DOHH2 (cell line): ENCODE measurements around the gene FNIP1.

Source experiments
- H3F3A ChIP-seq: fragments of 200-600 bp; sonication (generic), shearing (Covaris generic); 2 replicates; pipeline ENCODE4 v1.6.0; 2016; ENCODE audit warnings: antibody characterized with exemption, mild to moderate bottlenecking; ENCODE audit not compliant: control insufficient read depth, insufficient read depth
- H3K27ac ChIP-seq: fragments of 200-600 bp; sonication (generic); 2 replicates; pipeline ENCODE4 v1.5.1; 2014; ENCODE audit warnings: low read depth, mild to moderate bottlenecking, low read length, moderate library complexity
- H3K27me3 ChIP-seq: fragments of 200-600 bp; sonication (generic); 2 replicates; pipeline ENCODE4 v1.6.1; 2014; ENCODE audit warnings: mild to moderate bottlenecking, low read length, mixed read lengths; ENCODE audit not compliant: control insufficient read depth
- H3K36me3 ChIP-seq: fragments of 200-600 bp; sonication (generic); 2 replicates; pipeline ENCODE4 v1.6.1; 2014; ENCODE audit warnings: mild to moderate bottlenecking, low read length, moderate library complexity, mixed read lengths; ENCODE audit not compliant: control insufficient read depth
- H3K4me1 ChIP-seq: fragments of 200-600 bp; sonication (generic); 2 replicates; pipeline ENCODE4 v1.6.1; 2014; ENCODE audit warnings: mild to moderate bottlenecking, low read length, mixed read lengths; ENCODE audit not compliant: control insufficient read depth
- H3K4me2 ChIP-seq: fragments of 200-600 bp; sonication (generic); 2 replicates; pipeline ENCODE4 v1.6.0; 2014; ENCODE audit warnings: mild to moderate bottlenecking, low read length, moderate library complexity
- H3K4me3 ChIP-seq: fragments of 200-600 bp; sonication (generic); 2 replicates; pipeline ENCODE4 v1.5.1; 2014; ENCODE audit warnings: mild to moderate bottlenecking, low read length, mixed read lengths
- H3K79me2 ChIP-seq: fragments of 200-600 bp; sonication (generic); 2 replicates; pipeline ENCODE4 v1.6.1; 2014; ENCODE audit warnings: mild to moderate bottlenecking, low read length, mixed read lengths; ENCODE audit not compliant: control insufficient read depth
- H3K9me2 ChIP-seq: fragments of 200-600 bp; sonication (generic); replicated peaks from 2 replicates; pipeline ENCODE4 v1.6.1; 2014; ENCODE audit warnings: mild to moderate bottlenecking, low read length, mixed read lengths; ENCODE audit not compliant: control insufficient read depth
- H3K9me3 ChIP-seq: fragments of 200-600 bp; sonication (generic); 2 replicates; pipeline ENCODE4 v1.6.1; 2014; ENCODE audit warnings: antibody characterized with exemption, low read length, mixed read lengths; ENCODE audit not compliant: control insufficient read depth, insufficient read depth
- H4K20me1 ChIP-seq: fragments of 200-600 bp; sonication (generic); 2 replicates; pipeline ENCODE4 v1.6.0; 2014; ENCODE audit warnings: low read depth, mild to moderate bottlenecking, antibody characterized with exemption, low read length, moderate library complexity; ENCODE audit not compliant: control insufficient read depth, insufficient read depth
- EZH2phosphoT487 ChIP-seq: fragments of 200-600 bp; sonication (generic); IDR thresholded peaks from 2 replicates; pipeline ENCODE4 v1.6.1; 2017; ENCODE audit warnings: borderline replicate concordance, mild to moderate bottlenecking, antibody characterized with exemption, low read length, moderate library complexity, mixed read lengths
- TF ChIP-seq, protein P1 (sequence below): fragments of 200-600 bp; sonication (generic); IDR thresholded peaks from one replicate; pipeline ENCODE4 v1.5.1; 2014; ENCODE audit warnings: antibody characterized with exemption, mild to moderate bottlenecking, low read depth, low read length; ENCODE audit not compliant: poor library complexity, severe bottlenecking

The FNIP1 gene

DNA sequence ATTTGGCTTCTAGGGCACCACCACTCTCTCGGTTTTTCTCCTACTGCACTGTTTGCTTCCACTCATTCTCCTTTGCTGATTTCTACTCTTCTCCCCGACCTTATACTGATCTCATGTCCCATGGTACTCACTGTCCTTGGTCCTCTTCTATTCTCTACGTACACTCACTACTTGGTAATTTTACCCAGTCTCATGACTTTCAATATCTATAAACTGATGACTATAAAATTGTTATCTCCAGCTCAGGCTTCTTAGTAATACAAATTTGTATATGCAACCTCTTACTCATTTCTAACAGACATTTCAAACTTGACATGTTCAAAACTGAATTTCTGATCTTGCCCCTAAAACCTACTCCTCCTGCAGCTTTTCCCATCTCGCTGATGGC lies 165.9 kb downstream of the FNIP1 start:
- H3K79me2 ChIP-seq = peaks cover 91% of the 10 kb centered on the region
- no peak overlapping the region for H3K27ac ChIP-seq
- H4K20me1 ChIP-seq = peaks cover 47% of the 10 kb centered on the region
- H3F3A ChIP-seq = peaks cover 12% of the 10 kb centered on the region; the same call in 1 of the 2 replicates
- H3K9me2 ChIP-seq = no peaks in the 10 kb centered on the region
- H3K4me1 ChIP-seq = peaks cover 53% of the 10 kb centered on the region
- TF ChIP-seq, protein P1, sequence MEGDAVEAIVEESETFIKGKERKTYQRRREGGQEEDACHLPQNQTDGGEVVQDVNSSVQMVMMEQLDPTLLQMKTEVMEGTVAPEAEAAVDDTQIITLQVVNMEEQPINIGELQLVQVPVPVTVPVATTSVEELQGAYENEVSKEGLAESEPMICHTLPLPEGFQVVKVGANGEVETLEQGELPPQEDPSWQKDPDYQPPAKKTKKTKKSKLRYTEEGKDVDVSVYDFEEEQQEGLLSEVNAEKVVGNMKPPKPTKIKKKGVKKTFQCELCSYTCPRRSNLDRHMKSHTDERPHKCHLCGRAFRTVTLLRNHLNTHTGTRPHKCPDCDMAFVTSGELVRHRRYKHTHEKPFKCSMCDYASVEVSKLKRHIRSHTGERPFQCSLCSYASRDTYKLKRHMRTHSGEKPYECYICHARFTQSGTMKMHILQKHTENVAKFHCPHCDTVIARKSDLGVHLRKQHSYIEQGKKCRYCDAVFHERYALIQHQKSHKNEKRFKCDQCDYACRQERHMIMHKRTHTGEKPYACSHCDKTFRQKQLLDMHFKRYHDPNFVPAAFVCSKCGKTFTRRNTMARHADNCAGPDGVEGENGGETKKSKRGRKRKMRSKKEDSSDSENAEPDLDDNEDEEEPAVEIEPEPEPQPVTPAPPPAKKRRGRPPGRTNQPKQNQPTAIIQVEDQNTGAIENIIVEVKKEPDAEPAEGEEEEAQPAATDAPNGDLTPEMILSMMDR = no peak
- no peak for TF ChIP-seq EZH2phosphoT487
- H3K36me3 ChIP-seq = peaks cover 84% of the 10 kb centered on the region
- no peaks in the 10 kb centered on the region for H3K27me3 ChIP-seq
- no peaks in the 10 kb centered on the region for H3K9me3 ChIP-seq
- H3K4me2 ChIP-seq = peak overlapping the region; percentile 83
- peak overlapping the region; percentile 82 for H3K4me3 ChIP-seq

DNA sequence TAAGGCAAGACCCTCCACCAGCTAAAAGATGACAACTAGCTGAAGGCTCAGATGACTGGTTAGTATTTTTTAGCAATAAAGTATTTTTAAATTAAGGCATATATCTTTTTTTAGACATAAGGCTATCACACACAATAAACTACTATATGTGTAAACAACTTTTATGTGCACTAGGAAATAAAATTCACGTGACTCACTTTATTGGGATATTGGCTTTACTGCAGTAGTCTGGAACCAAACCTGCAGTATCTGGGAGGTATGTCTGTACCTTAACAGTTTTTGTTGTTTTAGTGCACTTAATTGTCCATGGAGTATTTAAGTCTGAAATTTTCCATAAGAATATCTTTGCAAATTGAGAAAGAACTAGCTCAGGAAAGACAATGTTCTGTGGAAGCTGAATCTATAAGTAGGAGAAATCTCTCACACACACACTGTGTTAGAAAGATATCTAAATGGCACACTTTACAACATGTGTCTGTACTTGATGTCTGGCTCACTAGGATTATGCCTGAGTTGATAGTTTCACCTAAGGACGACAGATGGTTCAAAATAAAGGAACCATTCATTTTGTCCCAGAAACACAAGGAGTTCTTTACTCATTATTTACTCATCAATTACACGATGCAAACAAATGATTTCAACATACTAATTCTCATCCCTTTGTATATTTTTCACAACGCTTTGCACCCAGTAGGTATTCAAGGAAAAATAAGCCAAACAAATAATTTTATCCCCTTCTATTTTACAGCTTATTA lies 166.4 kb downstream of the FNIP1 start:
- H3K79me2 ChIP-seq = peaks cover 97% of the 10 kb centered on the region
- no peak overlapping the region for H3K4me3 ChIP-seq
- H3K4me1 ChIP-seq = peaks cover 52% of the 10 kb centered on the region
- H3F3A ChIP-seq = peaks cover 9% of the 10 kb centered on the region; the same call in 1 of the 2 replicates
- no peak for TF ChIP-seq EZH2phosphoT487
- TF ChIP-seq, protein P1 = no peak
- H3K9me3 ChIP-seq = no peaks in the 10 kb centered on the region
- H4K20me1 ChIP-seq = peaks cover 49% of the 10 kb centered on the region
- H3K4me2 ChIP-seq = peak overlapping the region; percentile 83
- no peaks in the 10 kb centered on the region for H3K9me2 ChIP-seq
- H3K27ac ChIP-seq = no peak overlapping the region
- H3K27me3 ChIP-seq = no peaks in the 10 kb centered on the region
- peaks cover 81% of the 10 kb centered on the region for H3K36me3 ChIP-seq

GRCh38 chr5:131628990-131629389 lies 167.8 kb downstream of the FNIP1 start:
- Histone ChIP-seq H3F3A (peaks cover 6% of the 10 kb centered on the region; the same call in 1 of the 2 replicates), H3K36me3 (peaks cover 84% of the 10 kb centered on the region), H3K4me1 (peaks cover 52% of the 10 kb centered on the region), H3K27me3 (no peaks in the 10 kb centered on the region), H4K20me1 (peaks cover 59% of the 10 kb centered on the region), H3K4me2 (0 out of 2 replicates have a peak overlapping the region, but pooled peaks have one; percentile 0), H3K9me2 (no peaks in the 10 kb centered on the region), H3K27ac (no peak overlapping the region), H3K9me3 (no peaks in the 10 kb centered on the region), H3K4me3 (no peak overlapping the region), H3K79me2 (peaks cover 100% of the 10 kb centered on the region)
- TF ChIP-seq, protein P1 = no peak
